Lung (tissue), 12 donors: Measurements from ENCODE around the gene KLHL8. TPM values are rescaled to one million over a fixed set of nuclear protein-coding genes. Genes with fewer than 3 reads are reported as not detected.

Experiments used
- ATAC-seq: fragments of 200-7000 bp; cut with Tn5 transposase; one replicate; pipeline ENCODE4 v1.9.1; 2020; ENCODE audit warnings: moderate number of reproducible peaks; ENCODE audit not compliant: insufficient read depth, low FRiP score
- DNase-seq, 3 donors: peaks; one replicate each; pipeline ENCODE4 v3.0.0-alpha.2; 2013 to 2017
- H3K27ac ChIP-seq, 2 donors: one replicate each; pipeline ENCODE4 v1.5.1; 2013; ENCODE audit warnings: mild to moderate bottlenecking in 2 of 2, moderate library complexity in 2 of 2, control low read depth in 1 of 2, inconsistent platforms in 1 of 2, low read depth in 1 of 2, low read length in 1 of 2
- H3K27me3 ChIP-seq, 3 donors: one replicate each; pipeline ENCODE4 v1.5.1; 2013; ENCODE audit warnings: low read length in 2 of 3; ENCODE audit not compliant: control insufficient read depth in 3 of 3, insufficient read depth in 3 of 3
- H3K36me3 ChIP-seq, 4 donors: one replicate each; pipeline ENCODE4 v1.5.1; 2013; ENCODE audit warnings: low read length in 4 of 4, mild to moderate bottlenecking in 1 of 4, moderate library complexity in 1 of 4; ENCODE audit not compliant: control insufficient read depth in 4 of 4, insufficient read depth in 4 of 4
- H3K4me1 ChIP-seq, 5 donors: one replicate each; pipeline ENCODE4 v1.5.1; 2013; ENCODE audit warnings: low read length in 5 of 5, mild to moderate bottlenecking in 2 of 5, moderate library complexity in 1 of 5; ENCODE audit not compliant: control insufficient read depth in 5 of 5, insufficient read depth in 5 of 5
- H3K4me3 ChIP-seq: one replicate; pipeline ENCODE4 v1.5.1; 2013; ENCODE audit warnings: mild to moderate bottlenecking, control low read depth, moderate library complexity
- H3K9ac ChIP-seq, 2 donors: one replicate each; pipeline ENCODE4 v1.5.1; 2013; ENCODE audit warnings: low read length in 2 of 2, control low read depth in 1 of 2; ENCODE audit not compliant: insufficient read depth in 1 of 2
- H3K9me3 ChIP-seq, 4 donors: one replicate each; pipeline ENCODE4 v1.5.1; 2013; ENCODE audit warnings: low read length in 3 of 4, mild to moderate bottlenecking in 1 of 4, moderate library complexity in 1 of 4; ENCODE audit not compliant: control insufficient read depth in 4 of 4, insufficient read depth in 3 of 4
- WGBS, 2 donors: extraction: QIAGEN DNeasy Blood & Tissue Kit; methylation state at CpG; one replicate each; pipeline ENCODE4 v1.1.7; 2013; 5-methylcytosine and 5-hydroxymethylcytosine counted together
- polyA plus RNA-seq, 2 donors: library from polyadenylated mRNA; stranded (reverse); fragments of 200-250 nt; gene quantifications; one replicate each; pipeline ENCODE4 v1.2.1, GENCODE V29; 2013
- total RNA-seq, 2 donors: library from RNA; depleted of rRNA in 1 of 2; stranded (reverse); fragments of >200 nt in 1 of 2; gene quantifications; one replicate each; pipeline ENCODE4 v1.2.1, GENCODE V29; 2014 to 2021
- TF ChIP-seq, protein P1 (sequence below): IDR thresholded peaks from 2 replicates; pipeline ENCODE4 v1.5.1; 2012; ENCODE audit warnings: mild to moderate bottlenecking; ENCODE audit errors: control extremely low read depth, extremely low read depth
- donor health status: control.
- donor health status: control.
- donor health status: Bipolar disorder and iron deficiency.
- donor health status: healthy.
- donor health status: DM: yes; HTN: yes; CAD: no.

The KLHL8 gene
- total and polyA plus RNA-seq, 4 donors: 3.3 to 23.1 (median 9.9) TPM

- Histone ChIP-seq H3K4me3 (no peak overlapping the region), H3K4me1 (no peaks in the 10 kb centered on the region), H3K9ac (no peak overlapping the region), H3K36me3 (peaks cover 20 to 47% (median 36%) of the 10 kb centered on the region in 4 donors), H3K27ac (no peak overlapping the region), H3K9me3 (no peaks in the 10 kb centered on the region), H3K27me3 (no peaks in the 10 kb centered on the region)
- ATAC-seq (no peak), DNase-seq (no peak)
- TF ChIP-seq, protein P1, sequence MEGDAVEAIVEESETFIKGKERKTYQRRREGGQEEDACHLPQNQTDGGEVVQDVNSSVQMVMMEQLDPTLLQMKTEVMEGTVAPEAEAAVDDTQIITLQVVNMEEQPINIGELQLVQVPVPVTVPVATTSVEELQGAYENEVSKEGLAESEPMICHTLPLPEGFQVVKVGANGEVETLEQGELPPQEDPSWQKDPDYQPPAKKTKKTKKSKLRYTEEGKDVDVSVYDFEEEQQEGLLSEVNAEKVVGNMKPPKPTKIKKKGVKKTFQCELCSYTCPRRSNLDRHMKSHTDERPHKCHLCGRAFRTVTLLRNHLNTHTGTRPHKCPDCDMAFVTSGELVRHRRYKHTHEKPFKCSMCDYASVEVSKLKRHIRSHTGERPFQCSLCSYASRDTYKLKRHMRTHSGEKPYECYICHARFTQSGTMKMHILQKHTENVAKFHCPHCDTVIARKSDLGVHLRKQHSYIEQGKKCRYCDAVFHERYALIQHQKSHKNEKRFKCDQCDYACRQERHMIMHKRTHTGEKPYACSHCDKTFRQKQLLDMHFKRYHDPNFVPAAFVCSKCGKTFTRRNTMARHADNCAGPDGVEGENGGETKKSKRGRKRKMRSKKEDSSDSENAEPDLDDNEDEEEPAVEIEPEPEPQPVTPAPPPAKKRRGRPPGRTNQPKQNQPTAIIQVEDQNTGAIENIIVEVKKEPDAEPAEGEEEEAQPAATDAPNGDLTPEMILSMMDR: no peak
- WGBS, 2 donors: 58 to 67% methylated on average over 2 of the region's 2 CpGs
These were observed 92.3 kb downstream of the KLHL8 start for GRCh38 chr4:87128006-87128705.

DNA sequence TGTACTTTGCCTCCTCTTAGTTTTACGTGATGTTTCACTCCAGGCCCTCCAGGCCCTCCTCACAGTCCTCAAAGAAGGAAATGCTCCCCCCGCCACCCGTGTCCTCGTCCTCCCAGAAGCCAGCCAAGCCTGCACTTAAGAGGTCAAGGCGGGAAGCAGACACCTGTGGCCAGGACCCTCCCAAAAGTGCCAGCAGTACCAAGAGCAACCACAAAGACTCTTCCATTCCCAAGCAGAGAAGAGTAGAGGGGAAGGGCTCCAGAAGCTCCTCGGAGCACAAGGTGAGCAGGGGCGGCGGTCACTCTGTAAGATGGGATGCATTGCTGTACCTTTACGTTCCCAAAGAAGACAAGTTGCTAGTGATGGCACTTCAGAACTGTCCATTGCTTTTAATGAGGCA, 94.4 kb downstream of the KLHL8 start:
- Histone ChIP-seq H3K4me1 (peaks cover 4 to 16% (median 6%) of the 10 kb centered on the region in 5 donors), H3K9ac (no peak overlapping the region), H3K27ac (no peak overlapping the region), H3K9me3 (no peaks in the 10 kb centered on the region), H3K4me3 (no peak overlapping the region), H3K27me3 (no peaks in the 10 kb centered on the region), H3K36me3 (peaks cover 18 to 40% (median 30%) of the 10 kb centered on the region in 4 donors)
- TF ChIP-seq, protein P1: no peak
- no peak for ATAC-seq
- 92 to 97% methylated on average over 9 of the region's 9 CpGs for WGBS, 2 donors
- no peak for DNase-seq

- TF ChIP-seq, protein P1: no peak
- 36 to 59% methylated on average over 4 of the region's 4 CpGs for WGBS, 2 donors
- DNase-seq: peak; percentile 57 to 89 (median 82)
- H3K9me3 ChIP-seq: no peaks in the 10 kb centered on the region
- H3K27me3 ChIP-seq: no peaks in the 10 kb centered on the region
- peak; percentile 15 for ATAC-seq
- H3K4me3 ChIP-seq: no peak overlapping the region
- H3K4me1 ChIP-seq: peaks cover 10 to 29% (median 12%) of the 10 kb centered on the region in 5 donors
- peak overlapping the region in 1 of 2 donors; percentile 80 for H3K27ac ChIP-seq
- H3K36me3 ChIP-seq: peaks cover 13 to 23% (median 20%) of the 10 kb centered on the region in 4 donors
- H3K9ac ChIP-seq: no peak overlapping the region
These were observed 98.2 kb downstream of the KLHL8 start for GRCh38 chr4:87122252-87122651.
